ENCODE results near the gene AGT.
A peak's percentile ranks its signal among the peaks of the same experiment; 100 is the strongest.

Gene AGT

DNA sequence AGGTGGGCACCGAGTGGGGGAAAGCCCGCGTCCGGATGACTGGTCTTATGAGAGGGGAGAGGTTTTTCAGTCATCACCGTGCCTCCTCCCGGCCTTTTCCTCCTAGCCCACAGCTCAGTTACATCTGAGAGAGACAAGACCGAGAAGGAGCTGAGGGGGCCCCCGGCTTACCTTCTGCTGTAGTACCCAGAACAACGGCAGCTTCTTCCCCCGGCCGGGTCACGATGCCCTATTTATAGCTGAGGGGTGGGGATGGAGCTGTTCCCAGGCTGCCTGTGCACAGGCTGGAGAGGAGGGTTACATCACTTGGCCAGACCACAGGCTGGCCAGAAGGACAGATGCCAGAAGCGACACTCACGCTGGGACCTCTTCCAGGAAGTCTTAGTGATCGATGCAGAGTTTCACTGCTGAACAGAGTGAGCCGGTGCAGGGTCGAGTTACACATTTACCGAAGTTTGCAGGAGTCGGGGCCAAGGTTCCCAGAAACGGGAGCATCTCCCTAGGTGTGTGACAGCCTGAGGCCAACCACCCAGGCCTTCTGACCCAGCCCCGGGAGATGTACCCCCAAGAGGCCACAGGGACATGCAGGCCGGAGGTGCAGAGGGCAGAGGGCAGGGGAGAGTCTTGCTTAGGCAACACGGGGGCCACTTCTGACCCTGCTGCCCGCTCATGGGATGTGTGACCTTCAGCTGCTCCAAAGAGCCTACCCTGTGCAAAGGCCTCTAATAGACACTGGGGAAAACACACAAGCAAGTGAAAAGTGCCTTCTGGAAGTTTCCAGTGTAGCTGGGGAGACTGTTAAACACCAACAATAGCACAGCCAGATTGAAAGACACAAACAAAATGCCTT is at the start of gene AGT:
Gene AGT, minus strand, starts transcription at position 208 of the 850 bp plus-strand sequence. CDS start 3,299 bp downstream, outside the sequence.
- no peak for DNase-seq

DNA sequence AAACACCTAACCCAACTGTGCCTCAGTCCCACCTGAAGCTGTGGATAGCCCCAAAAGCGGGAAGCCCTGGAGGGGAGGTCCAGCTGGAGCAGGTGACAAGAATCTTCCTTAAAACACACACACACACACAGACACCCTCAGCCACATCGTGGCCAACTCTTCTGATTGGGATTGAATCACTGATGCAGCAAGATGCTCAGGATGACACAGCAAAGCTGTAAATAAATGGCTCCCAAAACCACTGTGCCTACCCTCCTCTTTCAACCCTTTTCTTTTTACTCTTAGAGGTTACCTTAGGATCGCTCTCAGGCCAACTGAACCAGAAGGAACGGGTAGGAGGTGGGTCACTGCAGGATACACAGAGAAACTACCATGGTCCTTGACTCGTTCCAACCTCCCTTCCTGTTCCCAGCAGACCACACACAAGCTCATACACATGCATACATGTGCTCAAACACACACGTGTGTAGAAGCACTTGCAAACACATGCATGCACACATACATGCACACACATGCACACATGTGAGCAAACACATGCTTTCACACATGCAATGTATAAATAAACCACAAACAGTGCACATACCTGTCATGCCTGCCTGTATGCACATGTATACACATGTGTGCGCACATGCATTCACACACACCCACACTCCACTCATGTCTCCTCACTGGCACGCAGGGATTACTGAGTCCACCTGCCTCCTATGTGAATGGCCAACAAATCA is 47.7 kb upstream of the AGT start:
- no peak for DNase-seq

DNA sequence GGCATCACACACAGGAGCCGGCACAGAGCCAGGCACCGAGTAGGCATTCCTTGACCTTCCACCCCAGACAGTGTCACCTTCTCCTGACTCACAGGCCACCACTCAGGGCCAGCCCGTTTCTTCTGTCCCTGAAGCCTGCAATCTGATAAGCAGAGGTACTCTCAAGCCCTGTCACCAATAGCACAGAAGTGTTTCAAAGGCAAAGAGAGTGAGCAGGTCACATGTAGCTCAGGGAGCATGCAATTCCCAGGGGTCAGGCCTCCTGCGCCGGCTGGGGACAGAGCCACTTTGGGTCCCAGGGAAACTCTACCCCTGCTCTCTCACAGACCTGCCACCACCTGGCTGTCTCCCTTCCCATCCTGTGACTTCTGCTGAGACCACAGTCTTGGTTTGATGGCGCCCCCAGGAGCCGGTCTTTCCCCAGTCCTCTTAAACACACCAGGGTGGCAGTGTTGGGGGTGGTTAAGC is 46.5 kb upstream of the AGT start:
- DNase-seq, result no peak

DNA sequence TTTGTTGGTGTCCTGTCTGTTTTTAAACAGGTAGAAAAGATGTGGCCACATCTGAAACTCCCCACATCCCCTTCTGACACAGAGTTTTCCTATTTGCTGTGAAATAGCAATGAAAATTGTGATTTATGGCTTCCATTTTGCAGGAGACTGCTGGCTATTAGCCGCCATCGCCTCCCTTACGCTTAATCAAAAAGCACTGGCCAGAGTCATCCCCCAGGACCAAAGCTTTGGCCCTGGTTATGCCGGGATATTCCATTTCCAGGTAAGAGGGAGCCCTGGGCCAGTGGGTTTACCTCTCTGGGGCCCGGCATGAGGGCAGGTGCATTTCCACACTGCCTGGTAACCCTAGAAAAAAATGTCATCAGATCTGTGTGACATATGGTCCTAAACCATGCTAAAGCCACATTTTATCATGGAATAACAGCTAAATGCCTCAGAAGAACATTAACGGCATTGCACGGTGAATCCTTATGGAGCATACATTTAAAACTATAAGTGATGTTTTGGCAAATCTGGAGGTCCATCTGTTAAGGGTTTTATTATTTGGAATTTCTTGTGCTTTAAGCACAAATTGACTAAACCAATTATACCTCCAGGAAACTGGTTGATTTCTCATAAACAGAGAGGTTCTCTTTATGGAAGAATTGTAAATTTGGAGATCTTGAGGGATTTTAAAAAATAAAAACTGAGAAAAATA is 45.6 kb upstream of the AGT start:
- DNase-seq, result no peak

DNA sequence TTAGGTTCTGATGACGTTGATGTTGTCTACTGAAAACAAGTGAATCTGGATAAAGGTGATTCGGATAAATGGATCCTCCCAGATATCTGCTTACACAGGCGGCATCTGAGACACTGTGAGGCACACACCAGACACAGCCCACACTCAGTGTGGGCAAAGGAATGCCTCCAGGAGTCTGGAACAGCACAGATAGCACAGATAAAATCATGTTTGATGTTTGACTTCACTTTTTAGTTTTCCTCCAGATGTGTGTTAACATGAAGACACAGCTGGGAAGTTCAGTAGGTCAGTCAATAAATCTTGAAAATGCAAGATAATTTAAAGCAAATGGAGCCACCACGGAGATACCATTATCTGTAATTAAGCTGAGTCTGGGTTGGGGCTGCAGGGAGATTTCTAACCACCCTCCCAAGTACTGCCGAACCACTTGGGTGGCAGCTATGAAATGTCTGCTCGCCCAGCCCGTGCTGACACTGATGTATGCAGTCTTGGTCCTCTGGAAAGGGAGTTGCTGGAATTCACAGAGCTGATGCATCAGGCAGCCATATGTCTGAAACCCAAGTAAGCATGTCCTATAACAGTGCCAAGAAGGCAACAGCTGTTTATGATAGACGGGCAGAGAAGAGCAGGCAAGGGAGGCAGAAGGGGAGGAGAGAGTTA is 44.9 kb upstream of the AGT start:
- no peak for DNase-seq

GRCh38 chr1:230757856-230758708 is 44.2 kb upstream of the AGT start:
- no peak for DNase-seq

- no peak for DNase-seq
These were observed 40.9 kb upstream of the AGT start for GRCh38 chr1:230754796-230755195.

GRCh38 chr1:230753586-230754251 is 39.8 kb upstream of the AGT start:
- peak; percentile 81 for DNase-seq

DNA sequence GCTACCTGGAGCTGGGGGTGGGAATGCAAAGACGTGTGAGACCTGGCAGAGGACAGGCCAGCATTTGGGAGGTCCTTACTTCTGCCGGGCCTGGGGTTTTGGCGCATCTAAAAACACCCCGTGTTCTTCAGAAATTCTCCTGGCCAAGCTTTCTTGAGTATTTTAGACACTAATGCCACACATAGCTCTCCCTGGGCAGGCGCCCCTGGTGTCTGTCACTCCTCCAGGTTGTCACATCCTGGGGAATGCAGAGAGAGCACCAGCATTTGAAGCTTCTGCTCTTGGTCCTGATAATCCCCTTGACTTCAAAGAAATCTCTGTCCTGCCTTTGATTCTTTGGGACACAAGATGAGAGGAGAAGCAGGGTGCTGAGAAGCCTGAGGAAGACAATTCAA is 39.3 kb upstream of the AGT start:
- no peak for DNase-seq

DNA sequence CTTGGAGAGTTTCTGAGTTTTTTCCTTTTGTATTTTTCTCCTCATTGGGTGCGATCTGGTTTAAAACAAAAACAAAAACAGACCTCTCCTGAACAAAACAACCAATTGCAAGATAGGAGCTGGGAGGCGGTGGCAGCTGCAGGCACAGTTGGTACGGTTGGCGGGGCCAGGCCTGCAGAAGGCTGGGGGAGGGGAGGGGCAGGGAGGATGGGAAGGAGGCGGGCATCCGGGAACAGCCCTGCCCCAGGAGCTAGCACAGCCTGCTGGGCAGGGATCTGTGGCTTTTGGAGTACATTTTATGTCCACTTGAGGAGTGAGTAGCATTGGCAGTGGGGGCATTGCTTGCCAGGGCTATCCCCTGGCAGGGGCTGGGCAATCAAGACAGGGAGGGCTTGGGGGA is 38.5 kb upstream of the AGT start:
- peak; percentile 89 for DNase-seq

GRCh38 chr1:230750986-230751625 is 37.2 kb upstream of the AGT start:
- DNase-seq, result no peak

GRCh38 chr1:230750576-230750975 is 36.7 kb upstream of the AGT start:
- no peak for DNase-seq

- DNase-seq, result no peak
These were observed 35.7 kb upstream of the AGT start for GRCh38 chr1:230749635-230750034.

- DNase-seq, result no peak
These were observed 35.2 kb upstream of the AGT start for GRCh38 chr1:230749150-230749549.

GRCh38 chr1:230747890-230748800 is 34.2 kb upstream of the AGT start:
- no peak for DNase-seq

DNA sequence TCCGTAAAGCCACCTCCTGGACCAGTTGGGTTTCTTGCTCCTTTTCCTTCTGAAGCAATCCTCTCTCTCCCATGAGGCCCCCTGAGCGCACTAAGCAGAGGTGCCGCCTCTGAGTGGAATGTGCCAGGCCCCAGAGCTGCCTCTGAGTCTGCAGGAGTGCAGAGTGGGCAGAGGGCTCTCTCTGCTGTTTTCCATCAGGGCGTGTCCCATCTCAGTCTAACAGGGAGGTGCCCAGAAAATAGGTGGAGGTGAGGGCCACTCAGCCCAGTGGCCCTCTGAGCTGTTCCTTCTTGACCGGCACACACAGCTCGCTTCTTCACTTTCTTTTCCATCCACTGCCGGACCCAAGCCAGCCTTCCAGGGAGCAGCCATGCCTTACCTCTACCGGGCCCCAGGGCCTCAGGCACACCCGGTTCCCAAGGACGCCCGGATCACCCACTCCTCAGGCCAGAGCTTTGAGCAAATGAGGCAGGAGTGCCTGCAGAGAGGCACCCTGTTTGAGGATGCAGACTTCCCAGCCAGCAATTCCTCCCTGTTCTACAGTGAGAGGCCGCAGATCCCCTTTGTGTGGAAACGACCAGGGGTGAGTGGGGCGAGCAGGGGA is 33.3 kb upstream of the AGT start, which contains the start of gene CAPN9:
Gene CAPN9, plus strand, starts transcription at position 262 of the 604 bp plus-strand sequence. Its CDS starts 109 bp downstream, at position 371.
- DNase-seq, result no peak

- no peak for DNase-seq
These were observed 32.7 kb upstream of the AGT start for GRCh38 chr1:230746617-230747016.

DNA sequence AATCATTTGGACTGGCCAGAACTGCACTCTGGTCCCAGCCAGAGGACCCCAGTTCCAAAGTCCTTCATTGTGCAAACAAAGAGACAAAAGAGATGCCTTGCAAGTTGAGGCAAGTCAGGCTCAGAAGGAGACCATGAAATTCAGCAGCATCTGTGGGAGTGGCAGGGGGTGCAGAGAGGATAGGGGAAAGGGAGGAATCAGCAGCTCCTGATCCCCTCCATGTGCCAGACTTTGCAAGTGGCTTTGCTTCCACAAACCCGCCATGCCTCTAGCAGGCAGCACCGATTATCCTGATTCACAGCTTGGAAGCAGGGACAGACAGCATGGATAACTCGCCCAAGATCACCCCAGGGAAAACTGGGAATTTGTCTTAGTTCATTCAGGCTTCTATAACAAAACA is 31.1 kb upstream of the AGT start:
- DNase-seq, result no peak

DNA sequence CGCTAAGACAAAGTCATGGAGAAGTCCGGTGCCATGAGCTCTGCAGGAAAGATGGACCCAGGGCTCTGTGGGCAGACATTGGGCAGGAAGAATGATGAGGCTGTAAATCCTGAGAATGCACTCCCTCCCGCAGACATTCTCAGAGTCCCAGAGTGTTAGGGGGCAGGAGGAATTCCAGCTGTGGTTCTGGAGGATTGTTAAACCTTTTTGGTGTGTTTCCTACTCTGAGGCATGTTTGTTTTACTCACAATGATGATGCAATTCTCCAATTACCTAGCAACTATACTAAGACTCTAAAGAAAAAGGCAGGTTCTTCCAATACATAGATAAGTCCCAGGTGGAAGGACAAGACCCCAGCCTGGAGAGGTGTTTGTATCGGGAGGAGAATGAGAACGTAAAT is 30.5 kb upstream of the AGT start:
- no peak for DNase-seq

Measured in NCI-H774 (cell line).